GM11168 (cell line): ENCODE measurements around the gene FSCN2.
"Not testable (repeated sequence)": the region's sequence is repeated elsewhere in the genome, so short reads cannot be mapped to it uniquely, and the experiment has no call there.

ENCODE experiments used
- in situ Hi-C: fragments of 300-500 bp; cut with MboI; formaldehyde crosslinking; loops from one replicate; pipeline ENCODE4 v1.12.0; 2022; ENCODE audit warnings: low sequenced_read_pairs; ENCODE audit not compliant: unreplicated experiment

Gene FSCN2

GRCh38 chr17:81520021-81520901 is 7.9 kb upstream of the FSCN2 start:
- in situ Hi-C loops: no loop called here

GRCh38 chr17:81522491-81523401 is 5.4 kb upstream of the FSCN2 start:
- in situ Hi-C loops: no loop called here

GRCh38 chr17:81523402-81524038 is 4.7 kb upstream of the FSCN2 start:
- in situ Hi-C loops: no loop called here

- in situ Hi-C loops: no loop called here
Measured at GRCh38 chr17:81524039-81524864, 3.9 kb upstream of the FSCN2 start.

GRCh38 chr17:81524865-81525159 is 3.4 kb upstream of the FSCN2 start:
- in situ Hi-C loops: no loop called here

- in situ Hi-C loops: no loop called here
Measured at GRCh38 chr17:81526662-81527571, 1.3 kb upstream of the FSCN2 start.

- in situ Hi-C loops: no loop called here
Measured at GRCh38 chr17:81528384-81528650, 140 bp downstream of the FSCN2 start.

GRCh38 chr17:81528651-81529436 is 667 bp downstream of the FSCN2 start:
- in situ Hi-C loops: no loop called here

- in situ Hi-C loops: no loop called here
Measured at GRCh38 chr17:81529437-81529803, 1.2 kb downstream of the FSCN2 start.

GRCh38 chr17:81531013-81531412 is 2.8 kb downstream of the FSCN2 start:
- in situ Hi-C loops: not testable (repeated sequence)

GRCh38 chr17:81531998-81532404 is 3.8 kb downstream of the FSCN2 start:
- in situ Hi-C loops: not testable (repeated sequence)

- in situ Hi-C loops: no loop called here
Measured at GRCh38 chr17:81532490-81533287, 4.5 kb downstream of the FSCN2 start.

- in situ Hi-C loops: no loop called here
Measured at GRCh38 chr17:81533339-81534141, 5.4 kb downstream of the FSCN2 start.

GRCh38 chr17:81534157-81535006 is 6.2 kb downstream of the FSCN2 start:
- in situ Hi-C loops: no loop called here

GRCh38 chr17:81535007-81535328 is 6.8 kb downstream of the FSCN2 start:
- in situ Hi-C loops: no loop called here
